Ascending aorta (tissue), 2 donors: Measurements from ENCODE around the gene TREX2. TPM values are rescaled to one million over a fixed set of nuclear protein-coding genes. Genes with fewer than 3 reads are reported as not detected.

ENCODE experiments used
- DNase-seq, 2 donors: peaks; one replicate each; pipeline ENCODE4 v3.0.0-alpha.2; 2019; ENCODE audit warnings: low spot score in 2 of 2
- H3K27ac ChIP-seq, 2 donors: fragments of 200-600 bp; sonication (generic); one replicate each; pipeline ENCODE4 v1.5.1; 2016 to 2017; ENCODE audit warnings: mild to moderate bottlenecking in 1 of 2
- H3K27me3 ChIP-seq: fragments of 200-600 bp; sonication (generic); one replicate; pipeline ENCODE4 v1.5.1; 2017
- H3K36me3 ChIP-seq, 2 donors: fragments of 200-600 bp; sonication (generic); one replicate each; pipeline ENCODE4 v1.5.1; 2016
- H3K4me1 ChIP-seq, 2 donors: fragments of 200-600 bp; sonication (generic); one replicate each; pipeline ENCODE4 v1.5.1; 2016 to 2017; ENCODE audit warnings: mild to moderate bottlenecking in 1 of 2
- H3K4me3 ChIP-seq, 2 donors: fragments of 200-600 bp; sonication (generic); one replicate each; pipeline ENCODE4 v1.5.1; 2016 to 2017; ENCODE audit warnings: mild to moderate bottlenecking in 1 of 2
- H3K9me3 ChIP-seq, 2 donors: fragments of 200-600 bp; sonication (generic); one replicate each; pipeline ENCODE4 v1.5.1; 2016
- intact Hi-C: fragments of 100-400 bp; cut with DNase I; formaldehyde crosslinking; loops from one replicate; pipeline ENCODE4 v1.15.1; 2023
- total RNA-seq: library from RNA; depleted of rRNA; stranded (reverse); fragments of >200 nt; gene quantifications from one replicate; pipeline ENCODE4 v1.1.0, GENCODE V29; 2016
- TF ChIP-seq, protein P1 (sequence below), 3 experiments: fragments of 200-600 bp in 2 of 3; fragments of 450-650 bp in 1 of 3; sonication (generic) in 2 of 3; IDR thresholded peaks; one replicate each; pipeline ENCODE4 v1.5.1; 2016 to 2019; ENCODE audit warnings: antibody characterized with exemption in 3 of 3, mild to moderate bottlenecking in 1 of 3, moderate library complexity in 1 of 3

TREX2 gene
- total RNA-seq, 1 donor from 2014 or later, result 0.21 TPM

DNA sequence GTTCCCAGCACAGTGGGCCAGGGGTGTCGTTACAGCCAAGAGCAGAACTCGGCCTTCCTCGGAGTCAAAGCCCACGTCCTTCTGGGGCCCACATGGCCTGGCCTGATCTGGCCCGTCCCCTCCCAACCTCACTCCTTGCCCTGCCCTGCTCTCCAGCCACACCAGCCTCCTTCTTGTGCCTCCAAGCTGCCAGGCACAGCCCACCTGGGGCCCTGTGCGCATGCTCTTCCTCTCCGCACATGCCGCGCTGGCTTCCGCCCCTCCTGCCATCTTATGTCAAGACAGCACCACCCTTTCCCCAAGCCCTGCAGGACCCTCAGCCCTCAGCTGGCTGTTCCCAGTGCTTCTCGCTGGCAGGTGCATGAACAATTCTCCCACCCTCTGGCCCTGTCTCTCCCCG lies 17.7 kb upstream of the TREX2 start:
- H3K4me3 ChIP-seq, result no peak overlapping the region
- H3K36me3 ChIP-seq, result peaks cover 6 to 23% of the 10 kb centered on the region in 2 donors
- H3K4me1 ChIP-seq, result no peaks in the 10 kb centered on the region
- no peak overlapping the region for H3K27ac ChIP-seq
- H3K27me3 ChIP-seq, result no peaks in the 10 kb centered on the region
- no peak for DNase-seq
- TF ChIP-seq, protein P1, sequence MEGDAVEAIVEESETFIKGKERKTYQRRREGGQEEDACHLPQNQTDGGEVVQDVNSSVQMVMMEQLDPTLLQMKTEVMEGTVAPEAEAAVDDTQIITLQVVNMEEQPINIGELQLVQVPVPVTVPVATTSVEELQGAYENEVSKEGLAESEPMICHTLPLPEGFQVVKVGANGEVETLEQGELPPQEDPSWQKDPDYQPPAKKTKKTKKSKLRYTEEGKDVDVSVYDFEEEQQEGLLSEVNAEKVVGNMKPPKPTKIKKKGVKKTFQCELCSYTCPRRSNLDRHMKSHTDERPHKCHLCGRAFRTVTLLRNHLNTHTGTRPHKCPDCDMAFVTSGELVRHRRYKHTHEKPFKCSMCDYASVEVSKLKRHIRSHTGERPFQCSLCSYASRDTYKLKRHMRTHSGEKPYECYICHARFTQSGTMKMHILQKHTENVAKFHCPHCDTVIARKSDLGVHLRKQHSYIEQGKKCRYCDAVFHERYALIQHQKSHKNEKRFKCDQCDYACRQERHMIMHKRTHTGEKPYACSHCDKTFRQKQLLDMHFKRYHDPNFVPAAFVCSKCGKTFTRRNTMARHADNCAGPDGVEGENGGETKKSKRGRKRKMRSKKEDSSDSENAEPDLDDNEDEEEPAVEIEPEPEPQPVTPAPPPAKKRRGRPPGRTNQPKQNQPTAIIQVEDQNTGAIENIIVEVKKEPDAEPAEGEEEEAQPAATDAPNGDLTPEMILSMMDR (IDR thresholded peaks at IDR 0.05), result no peak
- no peaks in the 10 kb centered on the region for H3K9me3 ChIP-seq
- intact Hi-C loops, result loop anchor here (10.0 kb wide), 1 partner anchor 129 kb away; the partner anchor contains the start of gene ZNF275

DNA sequence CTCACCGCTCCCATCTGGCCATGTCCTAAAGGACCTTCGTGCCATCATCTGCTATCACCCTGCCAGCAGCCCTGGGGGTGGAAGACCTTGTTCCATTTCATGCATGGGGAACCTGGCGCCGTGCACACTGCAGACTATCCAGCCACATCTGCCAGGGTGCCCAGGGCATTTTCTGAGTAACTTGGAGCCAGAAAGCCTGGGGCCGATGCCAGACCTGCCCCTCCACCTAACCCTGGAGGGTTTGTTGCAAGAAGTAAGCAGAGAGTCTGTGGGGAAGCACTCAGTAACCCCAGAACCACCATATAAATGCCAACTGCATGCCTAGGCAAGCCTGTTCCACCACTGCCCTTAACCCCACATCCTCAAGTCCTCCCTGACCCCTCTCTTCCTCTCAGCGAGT lies 17.2 kb upstream of the TREX2 start:
- no peak for DNase-seq
- Histone ChIP-seq H3K27ac (no peak overlapping the region), H3K27me3 (no peaks in the 10 kb centered on the region), H3K36me3 (peaks cover 6 to 23% of the 10 kb centered on the region in 2 donors), H3K4me1 (no peaks in the 10 kb centered on the region), H3K9me3 (no peaks in the 10 kb centered on the region), H3K4me3 (no peak overlapping the region)
- TF ChIP-seq, protein P1 (IDR thresholded peaks at IDR 0.05), result no peak
- intact Hi-C loops, result loop anchor here (10.0 kb wide), 1 partner anchor 128 kb away; the partner anchor contains the start of gene ZNF275

DNA sequence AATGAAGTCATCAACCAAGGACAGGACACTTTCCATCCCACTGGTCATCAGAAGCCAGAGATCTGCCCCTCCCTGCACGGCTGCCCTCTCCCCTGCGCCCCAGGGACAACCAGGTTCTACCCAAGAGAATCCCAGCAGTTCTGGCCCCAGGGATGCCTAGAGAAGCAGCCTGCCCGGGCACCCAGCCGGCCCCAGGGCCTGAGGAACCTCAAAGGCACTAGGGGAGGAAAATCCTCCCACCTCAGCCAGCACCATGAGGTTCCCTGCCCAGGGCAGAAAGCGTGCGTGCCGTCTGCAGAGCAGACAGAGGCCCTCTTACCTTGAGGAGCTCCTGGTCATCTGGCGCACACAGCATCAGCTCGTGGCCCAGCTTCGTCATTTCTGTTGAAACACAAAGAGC lies 16.4 kb upstream of the TREX2 start:
- intact Hi-C loops, result loop anchor here (10.0 kb wide), 1 partner anchor 127 kb away; the partner anchor contains the start of gene ZNF275
- Histone ChIP-seq H3K4me3 (no peak overlapping the region), H3K27ac (no peak overlapping the region), H3K36me3 (peaks cover 6 to 23% of the 10 kb centered on the region in 2 donors), H3K9me3 (no peaks in the 10 kb centered on the region), H3K27me3 (no peaks in the 10 kb centered on the region), H3K4me1 (no peaks in the 10 kb centered on the region)
- DNase-seq, result no peak
- TF ChIP-seq, protein P1 (IDR thresholded peaks at IDR 0.05), result no peak

DNA sequence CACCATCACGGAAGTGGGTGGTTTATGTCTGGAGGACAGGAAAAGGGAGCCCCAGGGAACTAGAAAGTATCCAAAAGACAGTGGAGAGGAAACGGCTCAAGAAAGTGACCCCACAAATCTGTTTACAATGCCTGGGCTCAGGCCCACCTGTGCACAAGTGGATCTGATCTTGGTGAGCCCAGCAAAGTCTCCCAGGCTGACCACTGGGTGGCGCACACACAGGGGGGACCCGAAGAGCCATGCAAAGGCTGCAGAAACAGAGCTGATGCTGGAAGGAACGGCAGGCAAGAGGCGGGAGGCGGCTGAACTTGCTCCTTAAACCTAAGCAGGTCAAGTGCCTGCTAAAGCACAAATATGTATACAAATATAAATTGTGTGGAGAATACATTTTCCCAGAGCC lies 15.0 kb upstream of the TREX2 start:
- DNase-seq, result no peak
- Histone ChIP-seq H3K27ac (no peak overlapping the region), H3K36me3 (peaks cover 10 to 27% of the 10 kb centered on the region in 2 donors), H3K4me3 (no peak overlapping the region), H3K9me3 (no peaks in the 10 kb centered on the region), H3K4me1 (no peaks in the 10 kb centered on the region), H3K27me3 (no peaks in the 10 kb centered on the region)
- TF ChIP-seq, protein P1 (IDR thresholded peaks at IDR 0.05), result peak; percentile 25 to 59 (median 40)
- intact Hi-C loops, result loop anchor here (10.0 kb wide), 1 partner anchor 126 kb away; the partner anchor contains the start of gene ZNF275

DNA sequence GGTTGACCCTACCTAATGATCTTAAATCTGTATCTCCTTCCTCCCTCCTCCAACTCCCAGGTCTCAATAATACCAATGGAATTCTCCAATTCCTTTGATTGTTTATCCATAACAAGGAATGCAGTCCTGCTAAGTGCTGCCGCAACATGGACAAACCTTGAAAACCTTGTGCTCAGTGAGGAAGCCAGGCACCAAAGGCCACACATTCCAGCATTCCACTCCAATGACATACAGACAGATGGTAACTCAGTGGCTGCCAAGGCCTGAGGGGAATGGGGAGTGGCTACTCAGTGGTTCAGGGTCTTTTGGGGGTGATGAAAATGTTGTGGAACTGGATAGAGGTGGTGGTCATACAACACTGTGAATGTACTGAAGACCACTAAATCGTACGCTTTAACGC lies 14.1 kb upstream of the TREX2 start:
- TF ChIP-seq, protein P1 (IDR thresholded peaks at IDR 0.05), result no peak
- H3K4me3 ChIP-seq, result no peak overlapping the region
- no peak for DNase-seq
- intact Hi-C loops, result loop anchor here (10.0 kb wide), 1 partner anchor 125 kb away; the partner anchor contains the start of gene ZNF275
- no peaks in the 10 kb centered on the region for H3K9me3 ChIP-seq
- peaks cover 13 to 34% of the 10 kb centered on the region in 2 donors for H3K36me3 ChIP-seq
- H3K4me1 ChIP-seq, result no peaks in the 10 kb centered on the region
- no peaks in the 10 kb centered on the region for H3K27me3 ChIP-seq
- no peak overlapping the region for H3K27ac ChIP-seq

DNA sequence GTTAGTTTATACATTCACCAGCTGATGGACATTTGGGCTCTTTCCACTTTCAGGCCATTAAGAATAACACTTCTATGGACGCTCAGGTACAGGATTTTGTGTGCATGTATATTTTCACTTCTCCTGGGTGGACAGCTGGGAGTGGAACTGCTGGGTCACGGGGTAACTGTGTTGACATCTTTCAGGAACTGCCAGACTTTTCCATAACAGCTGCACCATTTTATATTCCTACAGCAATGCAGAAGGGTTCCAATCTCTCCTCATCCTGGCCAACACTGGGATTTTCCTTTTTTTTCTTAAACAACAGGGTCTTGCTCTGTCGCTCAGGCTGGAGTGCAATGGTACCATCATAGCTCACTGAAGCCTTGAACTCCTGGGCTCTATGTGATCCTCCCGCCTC lies 12.6 kb upstream of the TREX2 start:
- TF ChIP-seq, protein P1 (IDR thresholded peaks at IDR 0.05), result no peak
- H3K9me3 ChIP-seq, result no peaks in the 10 kb centered on the region
- H3K4me1 ChIP-seq, result no peaks in the 10 kb centered on the region
- no peak for DNase-seq
- H3K36me3 ChIP-seq, result peaks cover 13 to 41% of the 10 kb centered on the region in 2 donors
- no peak overlapping the region for H3K27ac ChIP-seq
- H3K27me3 ChIP-seq, result no peaks in the 10 kb centered on the region
- intact Hi-C loops, result no loop called here
- no peak overlapping the region for H3K4me3 ChIP-seq
